Osteocyte (in vitro differentiated cells): Measurements from ENCODE around the gene FOLR1. TPM values are rescaled to one million over a fixed set of nuclear protein-coding genes. Genes with fewer than 3 reads are reported as not detected.
"Not testable (repeated sequence)": the region's sequence is repeated elsewhere in the genome, so short reads cannot be mapped to it uniquely, and the experiment has no call there.

Experiments
- DNase-seq: peaks from one replicate; pipeline ENCODE4 v3.0.0; 2021; ENCODE audit warnings: mixed read lengths; ENCODE audit not compliant: unreplicated experiment; ENCODE audit errors: extremely low spot score
- H3K27ac Mint-ChIP-seq: one replicate; pipeline ENCODE4 v1.8.0; 2021; ENCODE audit warnings: mild to moderate bottlenecking, mixed read lengths; ENCODE audit not compliant: unreplicated experiment
- H3K27me3 Mint-ChIP-seq: one replicate; pipeline ENCODE4 v1.8.0; 2021; ENCODE audit warnings: mixed read lengths; ENCODE audit not compliant: unreplicated experiment
- H3K36me3 Mint-ChIP-seq: one replicate; pipeline ENCODE4 v1.8.0; 2021; ENCODE audit warnings: mixed read lengths; ENCODE audit not compliant: unreplicated experiment
- H3K4me1 Mint-ChIP-seq: one replicate; pipeline ENCODE4 v1.8.0; 2021; ENCODE audit warnings: mixed read lengths; ENCODE audit not compliant: unreplicated experiment
- H3K4me3 Mint-ChIP-seq: one replicate; pipeline ENCODE4 v1.8.0; 2021; ENCODE audit warnings: mild to moderate bottlenecking, moderate library complexity, mixed read lengths; ENCODE audit not compliant: unreplicated experiment
- H3K9me3 Mint-ChIP-seq: one replicate; pipeline ENCODE4 v1.8.0; 2021; ENCODE audit warnings: mixed read lengths; ENCODE audit not compliant: unreplicated experiment
- total RNA-seq: library from RNA; stranded (reverse); gene quantifications from 2 replicates; pipeline ENCODE4 v1.2.1, GENCODE V29; 2021
- TF ChIP-seq, protein P1 (sequence below): fragments of 200-600 bp; sonication (generic); IDR thresholded peaks from 2 replicates; pipeline ENCODE4 v1.5.0; 2021; ENCODE audit warnings: antibody characterized with exemption, mild to moderate bottlenecking, moderate library complexity

Gene FOLR1
- total RNA-seq, 1 donor from 2014 or later: not detected

DNA sequence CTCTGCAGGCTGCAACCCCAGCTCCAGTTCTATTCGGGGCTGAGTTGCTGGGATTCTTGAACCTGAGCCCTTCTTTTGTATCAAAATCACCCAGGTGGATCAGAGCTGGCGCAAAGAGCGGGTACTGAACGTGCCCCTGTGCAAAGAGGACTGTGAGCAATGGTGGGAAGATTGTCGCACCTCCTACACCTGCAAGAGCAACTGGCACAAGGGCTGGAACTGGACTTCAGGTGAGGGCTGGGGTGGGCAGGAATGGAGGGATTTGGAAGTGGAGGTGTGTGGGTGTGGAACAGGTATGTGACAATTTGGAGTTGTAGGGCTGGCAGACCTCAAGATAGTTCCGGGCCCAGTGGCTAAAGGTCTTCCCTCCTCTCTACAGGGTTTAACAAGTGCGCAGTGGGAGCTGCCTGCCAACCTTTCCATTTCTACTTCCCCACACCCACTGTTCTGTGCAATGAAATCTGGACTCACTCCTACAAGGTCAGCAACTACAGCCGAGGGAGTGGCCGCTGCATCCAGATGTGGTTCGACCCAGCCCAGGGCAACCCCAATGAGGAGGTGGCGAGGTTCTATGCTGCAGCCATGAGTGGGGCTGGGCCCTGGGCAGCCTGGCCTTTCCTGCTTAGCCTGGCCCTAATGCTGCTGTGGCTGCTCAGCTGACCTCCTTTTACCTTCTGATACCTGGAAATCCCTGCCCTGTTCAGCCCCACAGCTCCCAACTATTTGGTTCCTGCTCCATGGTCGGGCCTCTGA is 3.8 kb downstream of the FOLR1 start:
- H3K36me3 Mint-ChIP-seq: no peaks in the 10 kb centered on the region
- TF ChIP-seq, protein P1, sequence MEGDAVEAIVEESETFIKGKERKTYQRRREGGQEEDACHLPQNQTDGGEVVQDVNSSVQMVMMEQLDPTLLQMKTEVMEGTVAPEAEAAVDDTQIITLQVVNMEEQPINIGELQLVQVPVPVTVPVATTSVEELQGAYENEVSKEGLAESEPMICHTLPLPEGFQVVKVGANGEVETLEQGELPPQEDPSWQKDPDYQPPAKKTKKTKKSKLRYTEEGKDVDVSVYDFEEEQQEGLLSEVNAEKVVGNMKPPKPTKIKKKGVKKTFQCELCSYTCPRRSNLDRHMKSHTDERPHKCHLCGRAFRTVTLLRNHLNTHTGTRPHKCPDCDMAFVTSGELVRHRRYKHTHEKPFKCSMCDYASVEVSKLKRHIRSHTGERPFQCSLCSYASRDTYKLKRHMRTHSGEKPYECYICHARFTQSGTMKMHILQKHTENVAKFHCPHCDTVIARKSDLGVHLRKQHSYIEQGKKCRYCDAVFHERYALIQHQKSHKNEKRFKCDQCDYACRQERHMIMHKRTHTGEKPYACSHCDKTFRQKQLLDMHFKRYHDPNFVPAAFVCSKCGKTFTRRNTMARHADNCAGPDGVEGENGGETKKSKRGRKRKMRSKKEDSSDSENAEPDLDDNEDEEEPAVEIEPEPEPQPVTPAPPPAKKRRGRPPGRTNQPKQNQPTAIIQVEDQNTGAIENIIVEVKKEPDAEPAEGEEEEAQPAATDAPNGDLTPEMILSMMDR: no peak
- H3K4me1 Mint-ChIP-seq: no peaks in the 10 kb centered on the region
- H3K27ac Mint-ChIP-seq: no peak overlapping the region
- DNase-seq: no peak
- H3K27me3 Mint-ChIP-seq: no peaks in the 10 kb centered on the region
- no peaks in the 10 kb centered on the region for H3K9me3 Mint-ChIP-seq
- no peak overlapping the region for H3K4me3 Mint-ChIP-seq

DNA sequence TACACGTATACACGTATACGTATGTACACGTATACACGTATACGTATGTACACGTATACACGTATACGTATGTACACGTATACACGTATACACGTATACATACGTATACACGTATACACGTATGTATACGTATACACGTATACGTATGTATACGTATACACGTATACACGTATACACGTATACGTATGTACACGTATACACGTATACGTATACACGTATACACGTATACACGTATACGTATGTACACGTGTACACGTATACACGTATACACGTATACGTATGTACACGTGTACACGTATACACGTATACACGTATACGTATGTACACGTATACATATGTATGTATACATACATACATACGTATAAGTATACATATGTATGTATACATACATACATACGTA is 9.5 kb downstream of the FOLR1 start:
- H3K27me3 Mint-ChIP-seq, H3K27ac Mint-ChIP-seq: not testable (repeated sequence)

DNA sequence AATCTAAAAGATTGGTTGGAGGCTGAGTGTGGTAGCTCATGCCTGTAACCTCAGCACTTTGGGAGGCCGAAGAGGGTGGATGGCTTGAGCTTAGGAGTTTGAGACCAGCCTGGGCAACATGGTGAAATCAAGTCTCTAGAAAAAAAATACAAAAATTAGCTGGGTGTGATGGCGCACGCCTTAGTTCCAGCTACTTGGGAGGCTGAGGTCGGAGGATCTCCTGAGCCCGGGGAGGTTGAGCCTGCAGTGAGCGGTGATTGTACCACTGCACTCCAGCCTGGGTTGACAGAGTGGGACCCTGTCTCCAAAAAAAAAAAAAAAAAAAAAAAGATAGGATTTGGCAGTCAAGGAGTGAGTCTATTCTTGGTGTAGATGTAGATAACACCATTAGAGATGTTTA is 10.6 kb downstream of the FOLR1 start:
- peaks cover 9% of the 10 kb centered on the region for H3K4me1 Mint-ChIP-seq
- no peak for DNase-seq
- TF ChIP-seq, protein P1: no peak
- no peak overlapping the region for H3K27ac Mint-ChIP-seq
- H3K36me3 Mint-ChIP-seq: no peaks in the 10 kb centered on the region
- H3K27me3 Mint-ChIP-seq: no peaks in the 10 kb centered on the region
- H3K4me3 Mint-ChIP-seq: no peak overlapping the region
- H3K9me3 Mint-ChIP-seq: no peaks in the 10 kb centered on the region

More for the DNA sequence above, 9.5 kb downstream of the FOLR1 start:
- not testable (repeated sequence) for H3K36me3 Mint-ChIP-seq, DNase-seq, H3K4me1 Mint-ChIP-seq, H3K9me3 Mint-ChIP-seq, H3K4me3 Mint-ChIP-seq

DNA sequence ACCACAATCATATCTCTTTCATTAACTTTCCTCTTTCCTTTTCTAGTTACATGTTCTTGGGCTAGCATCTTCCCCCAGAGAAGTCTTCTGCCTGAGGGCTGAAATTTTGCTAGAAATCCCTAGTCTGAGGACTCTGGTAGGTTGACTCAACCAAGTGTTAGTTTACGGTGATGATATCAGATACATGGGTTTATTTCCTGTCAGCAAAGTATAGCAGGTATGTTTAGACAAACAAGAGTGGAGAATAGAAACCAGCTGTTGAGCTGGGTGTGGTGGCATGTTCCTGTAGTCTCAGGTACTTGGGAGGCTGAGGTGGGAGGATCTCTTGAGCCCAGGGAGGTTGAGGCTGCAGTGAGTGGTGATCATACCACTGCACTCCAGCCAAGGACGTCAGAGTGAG is 11.2 kb downstream of the FOLR1 start:
- Mint-ChIP-seq H3K27me3 (no peaks in the 10 kb centered on the region), H3K4me3 (no peak overlapping the region), H3K27ac (no peak overlapping the region), H3K4me1 (peaks cover 9% of the 10 kb centered on the region), H3K36me3 (no peaks in the 10 kb centered on the region), H3K9me3 (no peaks in the 10 kb centered on the region)
- TF ChIP-seq, protein P1: no peak
- DNase-seq: no peak

DNA sequence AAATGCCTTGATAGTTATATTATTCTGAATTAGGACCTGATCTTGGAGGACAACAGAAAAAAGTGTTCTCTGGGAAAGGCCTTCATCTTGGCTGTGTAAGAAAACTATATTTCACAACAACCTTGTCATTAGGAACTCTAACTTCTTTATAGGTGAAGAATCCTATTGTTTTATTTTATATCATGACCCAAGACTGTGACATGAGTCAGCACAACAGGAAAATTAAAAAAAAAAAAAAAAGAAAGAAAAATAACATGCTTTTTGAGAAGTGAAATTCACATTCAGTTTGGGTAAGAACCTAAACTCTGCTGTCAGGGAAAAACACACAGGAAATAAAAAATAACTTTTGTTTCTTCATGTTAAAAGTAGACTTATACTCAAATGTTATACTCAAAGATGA is 12.9 kb downstream of the FOLR1 start:
- Mint-ChIP-seq H3K27me3 (peaks cover 9% of the 10 kb centered on the region), H3K9me3 (peaks cover 8% of the 10 kb centered on the region), H3K4me1 (peaks cover 9% of the 10 kb centered on the region), H3K27ac (peak overlapping the region; percentile 40), H3K36me3 (no peaks in the 10 kb centered on the region), H3K4me3 (no peak overlapping the region)
- DNase-seq: no peak
- TF ChIP-seq, protein P1: no peak

DNA sequence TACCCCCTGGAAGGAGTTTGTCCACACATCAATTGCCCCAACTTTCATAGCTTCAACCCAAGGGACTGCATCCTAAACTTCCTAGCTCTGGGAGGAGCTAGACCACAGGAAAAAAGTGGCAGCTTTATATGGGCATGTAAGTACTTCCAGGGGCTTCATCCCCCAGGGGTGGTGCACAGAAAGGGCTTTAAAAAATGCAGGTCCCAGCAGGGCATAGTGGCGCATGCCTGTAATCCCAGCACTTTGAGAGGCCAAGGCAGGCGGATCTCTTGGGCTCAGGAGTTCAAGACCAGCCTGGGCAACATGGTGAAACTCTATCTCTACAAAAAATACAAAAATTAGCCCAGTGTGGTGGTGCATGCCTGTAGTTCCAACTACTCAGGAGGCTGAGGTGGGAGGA is 14.9 kb downstream of the FOLR1 start:
- H3K27ac Mint-ChIP-seq, H3K36me3 Mint-ChIP-seq, H3K9me3 Mint-ChIP-seq, H3K4me1 Mint-ChIP-seq, H3K4me3 Mint-ChIP-seq, DNase-seq: not testable (repeated sequence)
- peaks cover 23% of the 10 kb centered on the region for H3K27me3 Mint-ChIP-seq
